SK-N-SH treated with all-trans-retinoic acid at 6 μM for 48 hours (cell line): ENCODE measurements around the gene OR2C3.

ENCODE experiments used
- ATAC-seq: fragments of 200-7000 bp; cut with Tn5 transposase; 3 replicates; pipeline ENCODE4 v1.9.1; 2020; ENCODE audit warnings: mild to moderate bottlenecking, moderate library complexity
- ARNTL ChIP-seq: fragments of 450-650 bp; formaldehyde crosslinking; IDR thresholded peaks from 2 replicates; pipeline ENCODE4 v1.5.0; 2020; ENCODE audit warnings: low read depth, mild to moderate bottlenecking, moderate library complexity, borderline replicate concordance
- BACH2 ChIP-seq: fragments of 250-450 bp; sonication (Bioruptor Pico); IDR thresholded peaks from 2 replicates; pipeline ENCODE4 v1.9.0; 2021; ENCODE audit warnings: mild to moderate bottlenecking, borderline replicate concordance
- CREB5 ChIP-seq: fragments of 250-450 bp; sonication (Bioruptor Pico); IDR thresholded peaks from 2 replicates; pipeline ENCODE4 v1.5.1; 2020; ENCODE audit warnings: low read depth, mild to moderate bottlenecking, moderate library complexity
- CSRNP3 ChIP-seq: fragments of 250-450 bp; sonication (Bioruptor Pico); IDR thresholded peaks from 2 replicates; pipeline ENCODE4 v1.5.1; 2021; ENCODE audit warnings: mild to moderate bottlenecking, moderate library complexity
- ESRRG ChIP-seq: fragments of 250-450 bp; sonication (Bioruptor Pico); IDR thresholded peaks from 2 replicates; pipeline ENCODE4 v1.6.1; 2021; ENCODE audit warnings: mild to moderate bottlenecking
- GLIS3 ChIP-seq: fragments of 250-450 bp; sonication (Bioruptor Pico); IDR thresholded peaks from 2 replicates; pipeline ENCODE4 v1.5.0; 2020; ENCODE audit warnings: mild to moderate bottlenecking, moderate library complexity
- ISL1 ChIP-seq: fragments of 250-450 bp; sonication (Bioruptor Pico); IDR thresholded peaks from 2 replicates; pipeline ENCODE4 v2.1.2; 2022; ENCODE audit warnings: mild to moderate bottlenecking, moderate library complexity
- OSR1 ChIP-seq: fragments of 250-450 bp; sonication (Bioruptor Pico); IDR thresholded peaks from 2 replicates; pipeline ENCODE4 v1.8.0; 2022; ENCODE audit warnings: moderate library complexity, mild to moderate bottlenecking, inconsistent platforms
- PPARA ChIP-seq: fragments of 250-450 bp; sonication (Bioruptor Pico); IDR thresholded peaks from 2 replicates; pipeline ENCODE4 v1.5.0; 2020; ENCODE audit warnings: mild to moderate bottlenecking, borderline replicate concordance
- RARB ChIP-seq: fragments of 250-450 bp; sonication (Bioruptor Pico); IDR thresholded peaks from 2 replicates; pipeline ENCODE4 v1.8.0; 2021; ENCODE audit warnings: mild to moderate bottlenecking, moderate library complexity
- TCF4 ChIP-seq: fragments of 250-450 bp; sonication (Bioruptor Pico); IDR thresholded peaks from 2 replicates; pipeline ENCODE4 v1.8.0; 2021; ENCODE audit warnings: mild to moderate bottlenecking, moderate library complexity, borderline replicate concordance
- TOX ChIP-seq: fragments of 250-450 bp; sonication (Bioruptor Pico); IDR thresholded peaks from 2 replicates; pipeline ENCODE4 v1.8.0; 2021; ENCODE audit warnings: mild to moderate bottlenecking, moderate library complexity, borderline replicate concordance
- TSHZ2 ChIP-seq: fragments of 250-450 bp; sonication (Bioruptor Pico); IDR thresholded peaks from 2 replicates; pipeline ENCODE4 v1.5.0; 2020; ENCODE audit warnings: mild to moderate bottlenecking, moderate library complexity
- ZC3H10 ChIP-seq: fragments of 250-450 bp; sonication (Bioruptor Pico); IDR thresholded peaks from 2 replicates; pipeline ENCODE4 v1.5.1; 2021; ENCODE audit warnings: mild to moderate bottlenecking, moderate library complexity
- ZFP3 ChIP-seq: fragments of 250-450 bp; sonication (Bioruptor Pico); IDR thresholded peaks from 2 replicates; pipeline ENCODE4 v1.5.0; 2020; ENCODE audit warnings: mild to moderate bottlenecking, moderate library complexity
- ZFP30 ChIP-seq: fragments of 450-650 bp; formaldehyde crosslinking; IDR thresholded peaks from 2 replicates; pipeline ENCODE4 v1.5.0; 2022; ENCODE audit warnings: mild to moderate bottlenecking, moderate library complexity
- ZNF70 ChIP-seq: fragments of 450-650 bp; formaldehyde crosslinking; IDR thresholded peaks from 2 replicates; pipeline ENCODE4 v1.5.0; 2020; ENCODE audit warnings: mild to moderate bottlenecking, moderate library complexity
- ZNF8 ChIP-seq: fragments of 450-650 bp; formaldehyde crosslinking; IDR thresholded peaks from 2 replicates; pipeline ENCODE4 v1.5.0; 2020; ENCODE audit warnings: mild to moderate bottlenecking, moderate library complexity
- TF ChIP-seq, protein P1 (sequence below): fragments of 250-450 bp; sonication (Bioruptor Pico); IDR thresholded peaks from 2 replicates; pipeline ENCODE4 v1.8.0; 2021; ENCODE audit warnings: low read depth, mild to moderate bottlenecking, moderate library complexity, borderline replicate concordance
- TF ChIP-seq, protein P2 (sequence below): fragments of 250-450 bp; sonication (Bioruptor Pico); IDR thresholded peaks from 2 replicates; pipeline ENCODE4 v1.8.0; 2020; ENCODE audit warnings: mild to moderate bottlenecking, moderate library complexity, borderline replicate concordance

OR2C3 gene

GRCh38 chr1:247535402-247535801, 838 bp downstream of the OR2C3 start:
- TF ChIP-seq RARB (no peak), ZNF8 (no peak), ZFP3 (no peak), TSHZ2 (CRISPR knock-in tag) (no peak), ZFP30 (no peak), TCF4 (CRISPR knock-in tag) (no peak), ESRRG (CRISPR knock-in tag) (no peak)
- TF ChIP-seq, all 23 proteins: peak for 0
- no peak for ATAC-seq

- TF ChIP-seq GLIS3 (CRISPR knock-in tag) (no peak), TOX (CRISPR knock-in tag) (no peak), ARNTL (CRISPR knock-in tag) (no peak), ZFP3 (no peak), ESRRG (CRISPR knock-in tag) (no peak), RARB (no peak), ZC3H10 (CRISPR knock-in tag) (no peak), PPARA (no peak), TCF4 (CRISPR knock-in tag) (no peak)
- TF ChIP-seq, protein P1, sequence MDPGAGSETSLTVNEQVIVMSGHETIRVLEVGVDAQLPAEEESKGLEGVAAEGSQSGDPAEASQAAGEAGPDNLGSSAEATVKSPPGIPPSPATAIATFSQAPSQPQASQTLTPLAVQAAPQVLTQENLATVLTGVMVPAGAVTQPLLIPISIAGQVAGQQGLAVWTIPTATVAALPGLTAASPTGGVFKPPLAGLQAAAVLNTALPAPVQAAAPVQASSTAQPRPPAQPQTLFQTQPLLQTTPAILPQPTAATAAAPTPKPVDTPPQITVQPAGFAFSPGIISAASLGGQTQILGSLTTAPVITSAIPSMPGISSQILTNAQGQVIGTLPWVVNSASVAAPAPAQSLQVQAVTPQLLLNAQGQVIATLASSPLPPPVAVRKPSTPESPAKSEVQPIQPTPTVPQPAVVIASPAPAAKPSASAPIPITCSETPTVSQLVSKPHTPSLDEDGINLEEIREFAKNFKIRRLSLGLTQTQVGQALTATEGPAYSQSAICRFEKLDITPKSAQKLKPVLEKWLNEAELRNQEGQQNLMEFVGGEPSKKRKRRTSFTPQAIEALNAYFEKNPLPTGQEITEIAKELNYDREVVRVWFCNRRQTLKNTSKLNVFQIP (CRISPR knock-in tag): no peak
- ATAC-seq: no peak
Measured at GRCh38 chr1:247531937-247532336, 4.3 kb downstream of the OR2C3 start.

GRCh38 chr1:247530785-247531184, 5.5 kb downstream of the OR2C3 start:
- ATAC-seq: no peak
- TF ChIP-seq, protein P2, sequence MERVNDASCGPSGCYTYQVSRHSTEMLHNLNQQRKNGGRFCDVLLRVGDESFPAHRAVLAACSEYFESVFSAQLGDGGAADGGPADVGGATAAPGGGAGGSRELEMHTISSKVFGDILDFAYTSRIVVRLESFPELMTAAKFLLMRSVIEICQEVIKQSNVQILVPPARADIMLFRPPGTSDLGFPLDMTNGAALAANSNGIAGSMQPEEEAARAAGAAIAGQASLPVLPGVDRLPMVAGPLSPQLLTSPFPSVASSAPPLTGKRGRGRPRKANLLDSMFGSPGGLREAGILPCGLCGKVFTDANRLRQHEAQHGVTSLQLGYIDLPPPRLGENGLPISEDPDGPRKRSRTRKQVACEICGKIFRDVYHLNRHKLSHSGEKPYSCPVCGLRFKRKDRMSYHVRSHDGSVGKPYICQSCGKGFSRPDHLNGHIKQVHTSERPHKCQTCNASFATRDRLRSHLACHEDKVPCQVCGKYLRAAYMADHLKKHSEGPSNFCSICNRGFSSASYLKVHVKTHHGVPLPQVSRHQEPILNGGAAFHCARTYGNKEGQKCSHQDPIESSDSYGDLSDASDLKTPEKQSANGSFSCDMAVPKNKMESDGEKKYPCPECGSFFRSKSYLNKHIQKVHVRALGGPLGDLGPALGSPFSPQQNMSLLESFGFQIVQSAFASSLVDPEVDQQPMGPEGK (CRISPR knock-in tag): no peak
- TF ChIP-seq CREB5 (no peak), ISL1 (CRISPR knock-in tag) (no peak), CSRNP3 (CRISPR knock-in tag) (no peak), TSHZ2 (CRISPR knock-in tag) (no peak), ZC3H10 (CRISPR knock-in tag) (no peak), ARNTL (CRISPR knock-in tag) (no peak), BACH2 (CRISPR knock-in tag) (no peak), OSR1 (CRISPR knock-in tag) (no peak), ZNF70 (CRISPR knock-in tag) (no peak)
